Astrocyte (in vitro differentiated cells and primary cell): ENCODE data around the gene RUSF1. TPM values are rescaled to one million over a fixed set of nuclear protein-coding genes. Genes with fewer than 3 reads are reported as not detected.

ENCODE experiments used
- DNase-seq: peaks from one replicate; pipeline ENCODE4 v3.0.0-alpha.2; 2010; ENCODE audit warnings: low read depth
- FAIRE-seq: peaks from 2 replicates; lab custom pipeline; 2011; peaks lifted over from hg19 to GRCh38; lab: Jason Lieb, UNC
- H2AFZ ChIP-seq: 2 replicates; pipeline ENCODE4 v1.6.0; 2012; ENCODE audit warnings: low read depth, low read length, inconsistent platforms
- H3K27ac ChIP-seq: 2 replicates; pipeline ENCODE4 v1.5.1; 2011; ENCODE audit warnings: low read depth, low read length, inconsistent platforms
- H3K27me3 ChIP-seq: 2 replicates; pipeline ENCODE4 v1.6.0; 2011; ENCODE audit warnings: low read length, inconsistent platforms; ENCODE audit not compliant: insufficient read depth
- H3K36me3 ChIP-seq: 2 replicates; pipeline ENCODE4 v1.5.1; 2011; ENCODE audit warnings: low read length, inconsistent platforms; ENCODE audit not compliant: insufficient read depth
- H3K4me1 ChIP-seq: 2 replicates; pipeline ENCODE4 v1.5.1; 2011; ENCODE audit warnings: low read length, inconsistent platforms; ENCODE audit not compliant: insufficient read depth
- H3K4me2 ChIP-seq: 2 replicates; pipeline ENCODE4 v1.6.0; 2012; ENCODE audit warnings: low read length, inconsistent platforms
- H3K4me3 ChIP-seq: 2 replicates; pipeline ENCODE4 v1.5.1; 2011; ENCODE audit warnings: low read depth, mild to moderate bottlenecking, low read length, inconsistent platforms; ENCODE audit not compliant: insufficient read depth
- H3K79me2 ChIP-seq: 2 replicates; pipeline ENCODE4 v1.6.0; 2012; ENCODE audit warnings: mild to moderate bottlenecking, low read length, inconsistent platforms; ENCODE audit not compliant: insufficient read depth
- H3K9ac ChIP-seq: 2 replicates; pipeline ENCODE4 v1.6.0; 2012; ENCODE audit warnings: mild to moderate bottlenecking, low read length, inconsistent platforms
- H3K9me3 ChIP-seq: 2 replicates; pipeline ENCODE4 v1.5.1; 2012; ENCODE audit warnings: low read depth, mild to moderate bottlenecking, low read length, inconsistent platforms; ENCODE audit not compliant: insufficient read depth
- H4K20me1 ChIP-seq: 2 replicates; pipeline ENCODE4 v1.6.0; 2012; ENCODE audit warnings: low read length, inconsistent platforms; ENCODE audit not compliant: insufficient read depth
- H3K27ac Mint-ChIP-seq: one replicate; pipeline ENCODE4 v1.8.0; 2021; ENCODE audit warnings: mild to moderate bottlenecking, mixed read lengths; ENCODE audit not compliant: unreplicated experiment
- H3K27me3 Mint-ChIP-seq: one replicate; pipeline ENCODE4 v1.8.0; 2021; ENCODE audit warnings: low read depth, mixed read lengths; ENCODE audit not compliant: unreplicated experiment
- H3K36me3 Mint-ChIP-seq: one replicate; pipeline ENCODE4 v1.8.0; 2021; ENCODE audit warnings: low read depth, mixed read lengths; ENCODE audit not compliant: unreplicated experiment
- H3K4me1 Mint-ChIP-seq: one replicate; pipeline ENCODE4 v1.8.0; 2021; ENCODE audit warnings: low read depth, mixed read lengths; ENCODE audit not compliant: unreplicated experiment
- H3K4me3 Mint-ChIP-seq: one replicate; pipeline ENCODE4 v1.8.0; 2021; ENCODE audit warnings: mild to moderate bottlenecking, moderate library complexity, mixed read lengths; ENCODE audit not compliant: unreplicated experiment
- H3K9me3 Mint-ChIP-seq: one replicate; pipeline ENCODE4 v1.8.0; 2021; ENCODE audit warnings: mild to moderate bottlenecking, mixed read lengths; ENCODE audit not compliant: unreplicated experiment
- CTCF ChIP-seq: IDR thresholded peaks from 2 replicates; pipeline ENCODE4 v1.5.1; 2011; ENCODE audit warnings: low read depth, mild to moderate bottlenecking, inconsistent platforms, low read length, moderate library complexity; ENCODE audit not compliant: insufficient read depth
- EZH2 ChIP-seq: IDR thresholded peaks from 2 replicates; pipeline ENCODE4 v1.6.1; 2012; ENCODE audit warnings: mild to moderate bottlenecking, low read length, inconsistent platforms; ENCODE audit not compliant: insufficient read depth
- total RNA-seq: library from RNA; stranded (reverse); gene quantifications from 2 replicates; pipeline ENCODE4 v1.2.1, GENCODE V29; 2021

Gene RUSF1
- total RNA-seq, 1 donor from 2014 or later = 33.9 TPM

GRCh38 chr16:31467151-31467773 lies 40.9 kb downstream of the RUSF1 start:
- H3K27ac Mint-ChIP-seq = peak overlapping the region; percentile 58
- TF ChIP-seq CTCF (no peak), EZH2 (no peak)
- H2AFZ ChIP-seq = no peak overlapping the region
- peaks cover 3% of the 10 kb centered on the region for H3K9me3 Mint-ChIP-seq
- H3K27me3 Mint-ChIP-seq = no peaks in the 10 kb centered on the region
- H4K20me1 ChIP-seq = no peaks in the 10 kb centered on the region
- H3K4me1 ChIP-seq = peaks cover 15% of the 10 kb centered on the region
- H3K4me3 Mint-ChIP-seq = no peak overlapping the region
- FAIRE-seq = no peak
- H3K9ac ChIP-seq = no peak overlapping the region
- no peaks in the 10 kb centered on the region for H3K9me3 ChIP-seq
- no peaks in the 10 kb centered on the region for H3K27me3 ChIP-seq
- H3K27ac ChIP-seq = no peak overlapping the region
- H3K4me3 ChIP-seq = no peak overlapping the region
- H3K36me3 Mint-ChIP-seq = peaks cover 10% of the 10 kb centered on the region
- peaks cover 4% of the 10 kb centered on the region for H3K36me3 ChIP-seq
- peaks cover 16% of the 10 kb centered on the region for H3K79me2 ChIP-seq
- DNase-seq = no peak
- H3K4me2 ChIP-seq = no peak overlapping the region
- peaks cover 6% of the 10 kb centered on the region for H3K4me1 Mint-ChIP-seq

- Mint-ChIP-seq H3K27me3 (no peaks in the 10 kb centered on the region), H3K36me3 (peaks cover 10% of the 10 kb centered on the region), H3K4me3 (no peak overlapping the region), H3K9me3 (peaks cover 3% of the 10 kb centered on the region), H3K27ac (no peak overlapping the region), H3K4me1 (peaks cover 6% of the 10 kb centered on the region)
- Histone ChIP-seq H3K4me2 (no peak overlapping the region), H4K20me1 (no peaks in the 10 kb centered on the region), H3K4me3 (no peak overlapping the region), H3K27me3 (no peaks in the 10 kb centered on the region), H3K27ac (no peak overlapping the region), H3K9me3 (no peaks in the 10 kb centered on the region), H2AFZ (no peak overlapping the region), H3K36me3 (peaks cover 4% of the 10 kb centered on the region), H3K79me2 (peaks cover 13% of the 10 kb centered on the region), H3K9ac (no peak overlapping the region), H3K4me1 (peaks cover 12% of the 10 kb centered on the region)
- no peak for FAIRE-seq
- TF ChIP-seq CTCF (no peak), EZH2 (no peak)
- DNase-seq = no peak
Observed at GRCh38 chr16:31466381-31466841, 41.8 kb downstream of the RUSF1 start.

- H3K27ac Mint-ChIP-seq = peak overlapping the region; percentile 41
- no peaks in the 10 kb centered on the region for H3K27me3 Mint-ChIP-seq
- H3K36me3 Mint-ChIP-seq = peaks cover 10% of the 10 kb centered on the region
- peaks cover 3% of the 10 kb centered on the region for H3K9me3 Mint-ChIP-seq
- no peaks in the 10 kb centered on the region for H4K20me1 ChIP-seq
- peaks cover 12% of the 10 kb centered on the region for H3K79me2 ChIP-seq
- H3K4me3 ChIP-seq = no peak overlapping the region
- peaks cover 4% of the 10 kb centered on the region for H3K36me3 ChIP-seq
- peak overlapping the region; percentile 58 for H3K4me3 Mint-ChIP-seq
- FAIRE-seq = no peak
- no peaks in the 10 kb centered on the region for H3K27me3 ChIP-seq
- no peaks in the 10 kb centered on the region for H3K9me3 ChIP-seq
- TF ChIP-seq CTCF = no peak
- TF ChIP-seq EZH2 = no peak
- H2AFZ ChIP-seq = no peak overlapping the region
- H3K4me2 ChIP-seq = no peak overlapping the region
- DNase-seq = no peak
- peaks cover 7% of the 10 kb centered on the region for H3K4me1 ChIP-seq
- no peak overlapping the region for H3K9ac ChIP-seq
- H3K27ac ChIP-seq = no peak overlapping the region
- peaks cover 4% of the 10 kb centered on the region for H3K4me1 Mint-ChIP-seq
Observed at GRCh38 chr16:31465788-31466370, 42.3 kb downstream of the RUSF1 start.
